ENCODE measurements around the gene SOX6. TPM values are rescaled to one million over a fixed set of nuclear protein-coding genes. Genes with fewer than 3 reads are reported as not detected.
"Not testable (repeated sequence)": the region's sequence is repeated elsewhere in the genome, so short reads cannot be mapped to it uniquely, and the experiment has no call there.

Gene SOX6
- polyA plus RNA-seq, 3 donors, result not detected

- no peak overlapping the region for H3K4me3 Mint-ChIP-seq
- no peaks in the 10 kb centered on the region for H3K4me1 ChIP-seq (ENCODE audit: control insufficient read depth in 1 of 2, insufficient read depth in 2 of 2, low read length in 2 of 2)
- no peaks in the 10 kb centered on the region for H3K36me3 Mint-ChIP-seq
- H3K79me2 ChIP-seq (ENCODE audit: insufficient read depth, low read length), result no peaks in the 10 kb centered on the region
- H4K20me1 ChIP-seq (ENCODE audit: insufficient read depth, low read length), result no peaks in the 10 kb centered on the region
- H3K9me3 Mint-ChIP-seq, result peaks cover 0 to 4% (median 0%) of the 10 kb centered on the region in 7 donors
- H3K9me3 ChIP-seq (replicated peaks in 1 of 2; ENCODE audit: control insufficient read depth in 1 of 2, insufficient read depth in 1 of 2, low read length in 2 of 2), result no peaks in the 10 kb centered on the region
- no peak overlapping the region for H2AFZ ChIP-seq (ENCODE audit: insufficient read depth, low read depth, low read length, poor library complexity, severe bottlenecking)
- no peak for TF ChIP-seq CTCF (IDR thresholded peaks at IDR 0.05)
- DNase-seq, result no peak
- no peaks in the 10 kb centered on the region for H3K27me3 ChIP-seq (ENCODE audit: control insufficient read depth in 2 of 2, insufficient read depth in 2 of 2, low read length in 2 of 2)
- intact Hi-C loops (cut with micrococcal nuclease), result no loop called here
- no peaks in the 10 kb centered on the region for H3K4me1 Mint-ChIP-seq
- H3K9ac ChIP-seq (ENCODE audit: insufficient read depth, low read length, poor library complexity, severe bottlenecking), result no peak overlapping the region
- no peak overlapping the region for H3K4me3 ChIP-seq (replicated peaks in 1 of 3; ENCODE audit: low read depth in 2 of 3, low read length in 3 of 3)
- no peak overlapping the region for H3K4me2 ChIP-seq (replicated peaks; ENCODE audit: extremely low read depth, low read length, poor library complexity, severe bottlenecking)
- H3K27me3 Mint-ChIP-seq (ENCODE audit: low read depth in 3 of 3), result no peaks in the 10 kb centered on the region
- no peaks in the 10 kb centered on the region for H3K36me3 ChIP-seq (replicated peaks in 1 of 2; ENCODE audit: control insufficient read depth in 1 of 2, insufficient read depth in 2 of 2, low read length in 2 of 2)
- no peak overlapping the region for H3K27ac ChIP-seq (ENCODE audit: low read depth in 1 of 2, low read length in 2 of 2)
- no peak overlapping the region for H3K27ac Mint-ChIP-seq
Measured at GRCh38 chr11:16393340-16393739, 37.0 kb upstream of the SOX6 start.

- no peak overlapping the region for H2AFZ ChIP-seq (ENCODE audit: insufficient read depth, low read depth, low read length, poor library complexity, severe bottlenecking)
- Mint-ChIP-seq H3K4me3 (no peak overlapping the region), H3K27me3 (ENCODE audit: low read depth in 3 of 3) (no peaks in the 10 kb centered on the region), H3K9me3 (peaks cover 0 to 4% (median 0%) of the 10 kb centered on the region in 7 donors), H3K36me3 (no peaks in the 10 kb centered on the region), H3K27ac (no peak overlapping the region), H3K4me1 (no peaks in the 10 kb centered on the region)
- H3K4me1 ChIP-seq (ENCODE audit: control insufficient read depth in 1 of 2, insufficient read depth in 2 of 2, low read length in 2 of 2), result no peaks in the 10 kb centered on the region
- no peak overlapping the region for H3K4me3 ChIP-seq (replicated peaks in 1 of 3; ENCODE audit: low read depth in 2 of 3, low read length in 3 of 3)
- no peak overlapping the region for H3K9ac ChIP-seq (ENCODE audit: insufficient read depth, low read length, poor library complexity, severe bottlenecking)
- H3K9me3 ChIP-seq (replicated peaks in 1 of 2; ENCODE audit: control insufficient read depth in 1 of 2, insufficient read depth in 1 of 2, low read length in 2 of 2), result no peaks in the 10 kb centered on the region
- no peaks in the 10 kb centered on the region for H3K36me3 ChIP-seq (replicated peaks in 1 of 2; ENCODE audit: control insufficient read depth in 1 of 2, insufficient read depth in 2 of 2, low read length in 2 of 2)
- TF ChIP-seq CTCF (IDR thresholded peaks at IDR 0.05), result no peak
- no peak overlapping the region for H3K4me2 ChIP-seq (replicated peaks; ENCODE audit: extremely low read depth, low read length, poor library complexity, severe bottlenecking)
- H4K20me1 ChIP-seq (ENCODE audit: insufficient read depth, low read length), result no peaks in the 10 kb centered on the region
- DNase-seq, result no peak
- H3K79me2 ChIP-seq (ENCODE audit: insufficient read depth, low read length), result no peaks in the 10 kb centered on the region
- H3K27ac ChIP-seq (ENCODE audit: low read depth in 1 of 2, low read length in 2 of 2), result no peak overlapping the region
- intact Hi-C loops (cut with micrococcal nuclease), result no loop called here
- no peaks in the 10 kb centered on the region for H3K27me3 ChIP-seq (ENCODE audit: control insufficient read depth in 2 of 2, insufficient read depth in 2 of 2, low read length in 2 of 2)
Measured at GRCh38 chr11:16392616-16393015, 36.3 kb upstream of the SOX6 start.

- H3K9me3 Mint-ChIP-seq, H3K4me3 Mint-ChIP-seq: not testable (repeated sequence)
Measured at GRCh38 chr11:16390826-16391225, 34.5 kb upstream of the SOX6 start.

More at GRCh38 chr11:16390826-16391225, 34.5 kb upstream of the SOX6 start:
- H3K36me3 ChIP-seq (replicated peaks in 1 of 2; ENCODE audit: control insufficient read depth in 1 of 2, insufficient read depth in 2 of 2, low read length in 2 of 2); intact Hi-C loops (cut with micrococcal nuclease); H3K27ac Mint-ChIP-seq; H3K4me2 ChIP-seq (replicated peaks; ENCODE audit: extremely low read depth, low read length, poor library complexity, severe bottlenecking); H3K27me3 ChIP-seq (ENCODE audit: control insufficient read depth in 2 of 2, insufficient read depth in 2 of 2, low read length in 2 of 2); H3K36me3 Mint-ChIP-seq; H3K9me3 ChIP-seq (replicated peaks in 1 of 2; ENCODE audit: control insufficient read depth in 1 of 2, insufficient read depth in 1 of 2, low read length in 2 of 2); H3K4me1 Mint-ChIP-seq; H3K27me3 Mint-ChIP-seq (ENCODE audit: low read depth in 3 of 3); DNase-seq; H4K20me1 ChIP-seq (ENCODE audit: insufficient read depth, low read length); H3K27ac ChIP-seq (ENCODE audit: low read depth in 1 of 2, low read length in 2 of 2); H3K4me1 ChIP-seq (ENCODE audit: control insufficient read depth in 1 of 2, insufficient read depth in 2 of 2, low read length in 2 of 2); H2AFZ ChIP-seq (ENCODE audit: insufficient read depth, low read depth, low read length, poor library complexity, severe bottlenecking); H3K79me2 ChIP-seq (ENCODE audit: insufficient read depth, low read length); H3K4me3 ChIP-seq (replicated peaks in 1 of 3; ENCODE audit: low read depth in 2 of 3, low read length in 3 of 3); H3K9ac ChIP-seq (ENCODE audit: insufficient read depth, low read length, poor library complexity, severe bottlenecking): not testable (repeated sequence)
- no CpG with 5 or more reads among the region's 2 CpGs for WGBS (ENCODE audit: insufficient coverage)
